K562 (cell line): ENCODE results near the gene CCDC152. TPM values are rescaled to one million over a fixed set of nuclear protein-coding genes. Genes with fewer than 3 reads are reported as not detected.
A peak's percentile ranks its signal among the peaks of the same experiment; 100 is the strongest.

Experiments
- ATAC-seq: fragments of 200-7000 bp; cut with Tn5 transposase; 3 replicates; pipeline ENCODE4 v1.9.1; 2020; ENCODE audit warnings: moderate library complexity
- BruUV-seq: library from RNA; stranded (reverse); fragments of 400-500 nt; replicated peaks from 2 replicates; lab custom pipeline; 2021; lab: Mats Ljungman, UMichigan
- CTCF ChIA-PET: fragments of 300-600 bp; formaldehyde crosslinking; extraction: SDS; loops from one replicate; lab custom pipeline; 2021; ENCODE audit warnings: low intra/inter-chr PET ratio; lab: Yijun Ruan, JAX
- POLR2A ChIA-PET: fragments of 300-600, 350-650 bp; sonication (Branson Sonifier 250); formaldehyde crosslinking; extraction: SDS; loops from one replicate; lab custom pipeline; 2021; ENCODE audit warnings: antibody characterized with exemption, inconsistent platforms; lab: Yijun Ruan, JAX
- DNase-seq, 4 experiments: peaks; one replicate each; pipeline versions ENCODE4 v3.0.0 to v3.0.0-alpha.2; 2011 to 2018; ENCODE audit warnings: low spot score in 3 of 4, mixed read lengths in 3 of 4; ENCODE audit errors: extremely low read depth in 1 of 4
- FAIRE-seq: peaks from 2 replicates; lab custom pipeline; 2011; peaks lifted over from hg19 to GRCh38; lab: Jason Lieb, UNC
- H2AFZ ChIP-seq: 2 replicates; pipeline ENCODE4 v1.6.0; 2011; ENCODE audit warnings: low read depth, low read length, control low read depth, inconsistent platforms
- H3K27ac ChIP-seq: fragments of 200-600 bp; 3 replicates; pipeline ENCODE4 v1.8.0; 2011; ENCODE audit warnings: low read depth, mild to moderate bottlenecking, control low read depth, inconsistent platforms, low read length, moderate library complexity, mixed read lengths; ENCODE audit errors: extremely low read depth
- H3K27me3 ChIP-seq, 2 experiments: fragments of 300-600 bp in 1 of 2; 2 replicates in 1 of 2; 3 replicates in 1 of 2; pipeline versions ENCODE4 v1.6.0 to v1.8.0; 2011; ENCODE audit warnings: inconsistent platforms in 2 of 2, low read length in 2 of 2, mild to moderate bottlenecking in 1 of 2, mixed read lengths in 1 of 2, moderate library complexity in 1 of 2; ENCODE audit not compliant: control insufficient read depth in 2 of 2, insufficient read depth in 2 of 2
- H3K36me3 ChIP-seq: fragments of 300-600 bp; 3 replicates; pipeline ENCODE4 v1.8.0; 2011; ENCODE audit warnings: mild to moderate bottlenecking, low read length, inconsistent platforms; ENCODE audit not compliant: control insufficient read depth, insufficient read depth
- H3K4me1 ChIP-seq, 2 experiments: fragments of 200-600 bp in 1 of 2; replicated peaks in 1 of 2; 2 replicates in 1 of 2; 3 replicates in 1 of 2; pipeline versions ENCODE4 v1.5.1 to v1.8.0; 2011; ENCODE audit warnings: inconsistent platforms in 2 of 2, low read length in 2 of 2, mild to moderate bottlenecking in 1 of 2, mixed read lengths in 1 of 2, moderate library complexity in 1 of 2; ENCODE audit not compliant: control insufficient read depth in 2 of 2, insufficient read depth in 2 of 2
- H3K4me2 ChIP-seq: 2 replicates; pipeline ENCODE4 v1.6.1; 2011; ENCODE audit warnings: low read length, control low read depth, inconsistent platforms, mixed read lengths; ENCODE audit not compliant: insufficient read depth
- H3K4me3 ChIP-seq: fragments of 200-600 bp; sonication (generic), shearing (Covaris generic); 2 replicates; pipeline ENCODE4 v1.5.1; 2016; ENCODE audit warnings: control low read depth, inconsistent platforms
- H3K79me2 ChIP-seq: fragments of 200-600 bp; 3 replicates; pipeline ENCODE4 v1.8.0; 2011; ENCODE audit warnings: low read length, inconsistent platforms; ENCODE audit not compliant: control insufficient read depth, insufficient read depth
- H3K9ac ChIP-seq, 2 experiments: 2 replicates each; pipeline versions ENCODE4 v1.6.0 to v1.6.1; 2011; ENCODE audit warnings: low read depth in 2 of 2, low read length in 2 of 2, control low read depth in 1 of 2, inconsistent platforms in 1 of 2, mild to moderate bottlenecking in 1 of 2, mixed read lengths in 1 of 2; ENCODE audit not compliant: insufficient read depth in 1 of 2
- H3K9me1 ChIP-seq: one replicate; pipeline ENCODE4 v1.6.0; 2011; ENCODE audit warnings: inconsistent platforms, mild to moderate bottlenecking, low read length, moderate library complexity; ENCODE audit not compliant: control insufficient read depth, insufficient read depth
- H3K9me3 ChIP-seq: replicated peaks from 2 replicates; pipeline ENCODE4 v1.5.1; 2011; ENCODE audit warnings: low read depth, low read length, inconsistent platforms; ENCODE audit not compliant: control insufficient read depth, insufficient read depth
- H4K20me1 ChIP-seq: replicated peaks from 2 replicates; pipeline ENCODE4 v1.6.1; 2011; ENCODE audit warnings: low read length, inconsistent platforms, mixed read lengths; ENCODE audit not compliant: control insufficient read depth, insufficient read depth
- ATF2 ChIP-seq: sonication (generic); formaldehyde crosslinking; IDR thresholded peaks from 2 replicates; pipeline ENCODE4 v1.8.1; 2022; ENCODE audit warnings: missing genetic modification reagents
- C11orf30 ChIP-seq: fragments of 450-650 bp; IDR thresholded peaks from 2 replicates; pipeline ENCODE4 v1.6.1; 2016; ENCODE audit warnings: low read depth, mild to moderate bottlenecking
- EP400 ChIP-seq: fragments of 450-650 bp; IDR thresholded peaks from 2 replicates; pipeline ENCODE4 v1.6.1; 2017; ENCODE audit warnings: antibody characterized with exemption, mild to moderate bottlenecking, moderate library complexity
- MAFG ChIP-seq: fragments of 450-650 bp; conservative IDR thresholded peaks from 2 replicates; pipeline ENCODE4 v1.6.1; 2016; ENCODE audit warnings: missing genetic modification characterization, missing compliant biosample characterization
- NFE2 ChIP-seq: IDR thresholded peaks from 2 replicates; pipeline ENCODE4 v1.6.1; 2014; ENCODE audit warnings: antibody characterized with exemption, low read depth
- ZNF316 ChIP-seq: fragments of 450-650 bp; IDR thresholded peaks from 2 replicates; pipeline ENCODE4 v1.6.1; 2016
- ZNF695 ChIP-seq: fragments of 450-650 bp; formaldehyde crosslinking; IDR thresholded peaks from 2 replicates; pipeline ENCODE4 v1.4.0; 2020; ENCODE audit warnings: mild to moderate bottlenecking, moderate library complexity
- WGBS: fragments of 100-300 bp; shearing (Covaris generic); methylation state at CpG from one replicate; pipeline ENCODE4 v1.1.6; 2016; ENCODE audit warnings: low coverage, mixed read lengths; ENCODE audit not compliant: insufficient coverage; ENCODE audit errors: missing lambda C conversion rate; 5-methylcytosine and 5-hydroxymethylcytosine counted together
- in situ Hi-C: fragments of 300-500 bp; cut with MboI; formaldehyde crosslinking; loops from 4 replicates; pipeline ENCODE4 v1.15.0; 2018; ENCODE audit warnings: inconsistent platforms, mixed read lengths
- intact Hi-C: fragments of 100-400 bp; cut with micrococcal nuclease; formaldehyde crosslinking; loops from 2 replicates; pipeline ENCODE4 v1.14.2; 2022
- polyA plus RNA-seq, 8 experiments: library from polyadenylated mRNA; depleted of rRNA in 4 of 8; stranded (reverse) in 5 of 8; unstranded in 3 of 8; fragments of >200 nt; fragmentation: Nextera tagmentation in 2 of 8; fragmentation: Illumina TruSeq in 1 of 8; extraction: Ambion mirVana in 2 of 8; extraction: Trizol in 1 of 8; gene quantifications; 2 replicates each; pipeline versions ENCODE4 v1.2.1 to v1.2.3, GENCODE V29; 2011 to 2014; ENCODE audit warnings: inconsistent platforms in 1 of 8, missing spikeins in 1 of 8
- total RNA-seq, 7 experiments: library from RNA; depleted of rRNA in 6 of 7; stranded (reverse); fragments of >200 nt in 6 of 7; fragmentation: Illumina TruSeq in 2 of 7; extraction: Trizol in 2 of 7; gene quantifications; 2 replicates each; pipeline versions ENCODE4 v1.2.1 to v1.2.3, GENCODE V29; 2011 to 2021; ENCODE audit warnings: low replicate concordance in 1 of 7

Gene CCDC152
- total and polyA plus RNA-seq, 9 of the 15 experiments (the other 6 are each of a cell fraction or from before 2014, with no cell fraction given) = 2.5 to 11.6 (median 5.1) TPM

- no peaks in the 10 kb centered on the region for H3K9me1 ChIP-seq
Measured at GRCh38 chr5:42842921-42843641, 86.5 kb downstream of the CCDC152 start.

More at GRCh38 chr5:42842921-42843641, 86.5 kb downstream of the CCDC152 start:
- Histone ChIP-seq H3K4me2 (no peak overlapping the region), H3K4me3 (no peak overlapping the region)
- BruUV-seq = no TSS peak
- no peak for ATAC-seq
- peak; percentile 60; the same call in 1 of the 2 replicates for TF ChIP-seq NFE2
- TF ChIP-seq MAFG (tag) = peak; percentile 56
- TF ChIP-seq ZNF695 (CRISPR knock-in tag) = no peak
- TF ChIP-seq EP400 = no peak
- TF ChIP-seq ATF2 = no peak
- peak; percentile 65; the same call in 1 of the 2 replicates for TF ChIP-seq ZNF316
- peak; percentile 61; the same call in 1 of the 2 replicates for TF ChIP-seq C11orf30
- TF ChIP-seq, all 486 proteins: peak for 4
- no peak for DNase-seq
- no peak for FAIRE-seq
- intact Hi-C loops = no loop called here
- in situ Hi-C loops = no loop called here
- no peak overlapping the region for H3K27ac ChIP-seq
- no peak overlapping the region for H3K9ac ChIP-seq
- peaks cover 0 to 10% of the 10 kb centered on the region in 2 experiments; a peak in 3 of 5 replicates for H3K4me1 ChIP-seq
- no peaks in the 10 kb centered on the region for H4K20me1 ChIP-seq
- 25% methylated on average over 4 of the region's 4 CpGs for WGBS
- H3K9me3 ChIP-seq = no peaks in the 10 kb centered on the region
- no peaks in the 10 kb centered on the region for H3K36me3 ChIP-seq
- no peaks in the 10 kb centered on the region for H3K27me3 ChIP-seq
- no peaks in the 10 kb centered on the region for H3K79me2 ChIP-seq
- H2AFZ ChIP-seq = peak overlapping the region; percentile 5; the same call in 1 of the 2 replicates
- ChIA-PET POLR2A (interaction anchor here (0.9 to 1.4 kb wide), 3 partner anchors 13 to 51 kb away, joined by 3 to 4 read pairs (median 3); no protein-coding TSS in a partner anchor), CTCF (no interaction called here)
